ENCODE measurements around the gene ZBTB7B.

ZBTB7B gene

GRCh38 chr1:155037043-155037442 is 34.4 kb downstream of the ZBTB7B start:
- H3K27ac ChIP-seq (ENCODE audit: low read depth, low read length, poor library complexity, severe bottlenecking) = no peak overlapping the region
- H3K4me2 ChIP-seq (ENCODE audit: low read length) = no peak overlapping the region
- H3K9me2 ChIP-seq (ENCODE audit: low read depth, low read length) = no peaks in the 10 kb centered on the region
- no peaks in the 10 kb centered on the region for H3K79me2 ChIP-seq (ENCODE audit: insufficient read depth, low read length)
- no peak overlapping the region for H3K4me3 ChIP-seq (ENCODE audit: low read depth, low read length, poor library complexity, severe bottlenecking)
- TF ChIP-seq EZH2 (IDR thresholded peaks at IDR 0.05; ENCODE audit: borderline replicate concordance, low read length) = no peak
- TF ChIP-seq CTCF (IDR thresholded peaks at IDR 0.05; ENCODE audit: low read length) = no peak
- H3K36me3 ChIP-seq (ENCODE audit: insufficient read depth, low read length) = no peaks in the 10 kb centered on the region
- H3K27me3 ChIP-seq (ENCODE audit: insufficient read depth, low read length) = peaks cover 11% of the 10 kb centered on the region
- H2AFZ ChIP-seq (ENCODE audit: low read length) = no peak overlapping the region
- H3K9me3 ChIP-seq (ENCODE audit: low read length) = no peaks in the 10 kb centered on the region
- no peaks in the 10 kb centered on the region for H3K4me1 ChIP-seq (ENCODE audit: insufficient read depth, low read length, severe bottlenecking)
- no peak overlapping the region for H3K9ac ChIP-seq (ENCODE audit: low read length)
- H3F3A ChIP-seq (ENCODE audit: insufficient read depth, low read length) = no peaks in the 10 kb centered on the region
- H4K20me1 ChIP-seq (ENCODE audit: insufficient read depth, low read length) = no peaks in the 10 kb centered on the region

GRCh38 chr1:155037851-155038441 is 35.3 kb downstream of the ZBTB7B start:
- Histone ChIP-seq H3K4me3 (ENCODE audit: low read depth, low read length, poor library complexity, severe bottlenecking) (no peak overlapping the region), H3K4me2 (ENCODE audit: low read length) (no peak overlapping the region), H3K9ac (ENCODE audit: low read length) (no peak overlapping the region), H3K27ac (ENCODE audit: low read depth, low read length, poor library complexity, severe bottlenecking) (no peak overlapping the region), H3K9me2 (ENCODE audit: low read depth, low read length) (no peaks in the 10 kb centered on the region), H3K4me1 (ENCODE audit: insufficient read depth, low read length, severe bottlenecking) (no peaks in the 10 kb centered on the region), H4K20me1 (ENCODE audit: insufficient read depth, low read length) (no peaks in the 10 kb centered on the region), H3K36me3 (ENCODE audit: insufficient read depth, low read length) (no peaks in the 10 kb centered on the region), H3K27me3 (ENCODE audit: insufficient read depth, low read length) (peaks cover 11% of the 10 kb centered on the region), H2AFZ (ENCODE audit: low read length) (no peak overlapping the region), H3F3A (ENCODE audit: insufficient read depth, low read length) (no peaks in the 10 kb centered on the region), H3K9me3 (ENCODE audit: low read length) (no peaks in the 10 kb centered on the region), H3K79me2 (ENCODE audit: insufficient read depth, low read length) (no peaks in the 10 kb centered on the region)
- TF ChIP-seq EZH2 (IDR thresholded peaks at IDR 0.05; ENCODE audit: borderline replicate concordance, low read length) (no peak), CTCF (IDR thresholded peaks at IDR 0.05; ENCODE audit: low read length) (no peak)

GRCh38 chr1:155038602-155039307 is 36.2 kb downstream of the ZBTB7B start:
- Histone ChIP-seq H3K4me1 (ENCODE audit: insufficient read depth, low read length, severe bottlenecking) (no peaks in the 10 kb centered on the region), H4K20me1 (ENCODE audit: insufficient read depth, low read length) (no peaks in the 10 kb centered on the region), H3K4me2 (ENCODE audit: low read length) (no peak overlapping the region), H3K9me3 (ENCODE audit: low read length) (no peaks in the 10 kb centered on the region), H3K9ac (ENCODE audit: low read length) (no peak overlapping the region), H3K79me2 (ENCODE audit: insufficient read depth, low read length) (no peaks in the 10 kb centered on the region), H3K27me3 (ENCODE audit: insufficient read depth, low read length) (peaks cover 11% of the 10 kb centered on the region), H3K9me2 (ENCODE audit: low read depth, low read length) (no peaks in the 10 kb centered on the region), H3K27ac (ENCODE audit: low read depth, low read length, poor library complexity, severe bottlenecking) (no peak overlapping the region), H3K36me3 (ENCODE audit: insufficient read depth, low read length) (no peaks in the 10 kb centered on the region), H3F3A (ENCODE audit: insufficient read depth, low read length) (no peaks in the 10 kb centered on the region), H2AFZ (ENCODE audit: low read length) (no peak overlapping the region), H3K4me3 (ENCODE audit: low read depth, low read length, poor library complexity, severe bottlenecking) (no peak overlapping the region)
- TF ChIP-seq EZH2 (IDR thresholded peaks at IDR 0.05; ENCODE audit: borderline replicate concordance, low read length) (no peak), CTCF (IDR thresholded peaks at IDR 0.05; ENCODE audit: low read length) (no peak)
